Measurements from ENCODE around the gene ATP4B.
A peak's percentile ranks its signal among the peaks of the same experiment; 100 is the strongest.
"Not testable (repeated sequence)": the region's sequence is repeated elsewhere in the genome, so short reads cannot be mapped to it uniquely, and the experiment has no call there.

- peak in 1 of 2 donors; percentile 31 for TF ChIP-seq CTCF (IDR thresholded peaks at IDR 0.05; ENCODE audit: extremely low read depth in 1 of 2, insufficient read depth in 1 of 2, low read depth in 1 of 2, low read length in 2 of 2)
- not testable (repeated sequence) for TF ChIP-seq EZH2 (IDR thresholded peaks at IDR 0.05; ENCODE audit: borderline replicate concordance, low read depth, low read length, severe bottlenecking); MYC (IDR thresholded peaks at IDR 0.05; ENCODE audit: low read depth, low read length); POLR2AphosphoS5 (IDR thresholded peaks at IDR 0.05; ENCODE audit: insufficient read depth, low read depth, low read length); MAX (IDR thresholded peaks at IDR 0.05; ENCODE audit: insufficient read depth, insufficient read length)
These were observed 36.5 kb downstream of the ATP4B start for GRCh38 chr13:113621498-113621897.

All from endothelial cell of umbilical vein (primary cell).